ENCODE data around the gene PXT1.
A peak's percentile ranks its signal among the peaks of the same experiment; 100 is the strongest.

The PXT1 gene

GRCh38 chr6:36380166-36380565 lies 62.5 kb downstream of the PXT1 start:
- no peak for TF ChIP-seq CTCF (IDR thresholded peaks at IDR 0.05)
- no peak for DNase-seq
- Mint-ChIP-seq H3K27me3 (ENCODE audit: low read depth, poor library complexity) (peaks cover 36% of the 10 kb centered on the region), H3K4me1 (peaks cover 23% of the 10 kb centered on the region), H3K36me3 (ENCODE audit: low read depth) (no peaks in the 10 kb centered on the region), H3K4me3 (no peak overlapping the region), H3K9me3 (no peaks in the 10 kb centered on the region), H3K27ac (no peak overlapping the region)

- Mint-ChIP-seq H3K4me3 (no peak overlapping the region), H3K9me3 (no peaks in the 10 kb centered on the region), H3K36me3 (ENCODE audit: low read depth) (no peaks in the 10 kb centered on the region), H3K27ac (peak overlapping the region; percentile 29), H3K27me3 (ENCODE audit: low read depth, poor library complexity) (peaks cover 30% of the 10 kb centered on the region), H3K4me1 (peaks cover 23% of the 10 kb centered on the region)
- DNase-seq = no peak
- no peak for TF ChIP-seq CTCF (IDR thresholded peaks at IDR 0.05)
These were observed 63.7 kb downstream of the PXT1 start for GRCh38 chr6:36378936-36379335.

GRCh38 chr6:36378243-36378920 lies 64.3 kb downstream of the PXT1 start:
- DNase-seq = no peak
- H3K9me3 Mint-ChIP-seq = no peaks in the 10 kb centered on the region
- H3K27me3 Mint-ChIP-seq (ENCODE audit: low read depth, poor library complexity) = peaks cover 34% of the 10 kb centered on the region
- no peak for TF ChIP-seq CTCF (IDR thresholded peaks at IDR 0.05)
- H3K4me3 Mint-ChIP-seq = no peak overlapping the region
- H3K4me1 Mint-ChIP-seq = peaks cover 23% of the 10 kb centered on the region
- no peak overlapping the region for H3K27ac Mint-ChIP-seq
- H3K36me3 Mint-ChIP-seq (ENCODE audit: low read depth) = no peaks in the 10 kb centered on the region

GRCh38 chr6:36377594-36377993 lies 65.1 kb downstream of the PXT1 start:
- H3K9me3 Mint-ChIP-seq = no peaks in the 10 kb centered on the region
- no peak for TF ChIP-seq CTCF (IDR thresholded peaks at IDR 0.05)
- no peak overlapping the region for H3K27ac Mint-ChIP-seq
- no peak for DNase-seq
- peaks cover 25% of the 10 kb centered on the region for H3K4me1 Mint-ChIP-seq
- peaks cover 35% of the 10 kb centered on the region for H3K27me3 Mint-ChIP-seq (ENCODE audit: low read depth, poor library complexity)
- no peaks in the 10 kb centered on the region for H3K36me3 Mint-ChIP-seq (ENCODE audit: low read depth)
- no peak overlapping the region for H3K4me3 Mint-ChIP-seq

- H3K36me3 Mint-ChIP-seq (ENCODE audit: low read depth) = no peaks in the 10 kb centered on the region
- H3K27me3 Mint-ChIP-seq (ENCODE audit: low read depth, poor library complexity) = peaks cover 32% of the 10 kb centered on the region
- peaks cover 32% of the 10 kb centered on the region for H3K4me1 Mint-ChIP-seq
- no peak for DNase-seq
- H3K9me3 Mint-ChIP-seq = no peaks in the 10 kb centered on the region
- TF ChIP-seq CTCF (IDR thresholded peaks at IDR 0.05) = no peak
- H3K27ac Mint-ChIP-seq = no peak overlapping the region
- H3K4me3 Mint-ChIP-seq = no peak overlapping the region
These were observed 65.9 kb downstream of the PXT1 start for GRCh38 chr6:36376742-36377141.

- Mint-ChIP-seq H3K27ac (no peak overlapping the region), H3K9me3 (no peaks in the 10 kb centered on the region), H3K4me1 (peaks cover 33% of the 10 kb centered on the region), H3K36me3 (ENCODE audit: low read depth) (no peaks in the 10 kb centered on the region), H3K4me3 (no peak overlapping the region), H3K27me3 (ENCODE audit: low read depth, poor library complexity) (peaks cover 29% of the 10 kb centered on the region)
- TF ChIP-seq CTCF (IDR thresholded peaks at IDR 0.05) = no peak
- no peak for DNase-seq
These were observed 66.5 kb downstream of the PXT1 start for GRCh38 chr6:36376183-36376582.
